Right ventricle myocardium inferior (tissue), 1 donor: ENCODE measurements around the gene RPS6KC1. TPM values are rescaled to one million over a fixed set of nuclear protein-coding genes. Genes with fewer than 3 reads are reported as not detected.
"Not testable (repeated sequence)": the region's sequence is repeated elsewhere in the genome, so short reads cannot be mapped to it uniquely, and the experiment has no call there.

Experiments
- ATAC-seq: fragments of 200-7000 bp; cut with Tn5 transposase; one replicate; pipeline ENCODE4 v1.9.1; 2020; ENCODE audit warnings: mild to moderate bottlenecking, moderate library complexity
- DNase-seq: peaks from one replicate; pipeline ENCODE4 v3.0.0; 2021; ENCODE audit errors: missing footprints
- intact Hi-C: fragments of 100-400 bp; cut with DNase I; formaldehyde crosslinking; loops from one replicate; pipeline ENCODE4 v1.11.0; 2022
- total RNA-seq: library from RNA; stranded (reverse); fragmentation: NEBNext Ultra II Directional; extraction: Animal tissue kit (Norgen Biotek cat#: 25700); gene quantifications from one replicate; pipeline ENCODE4 v1.2.1, GENCODE V29; 2021
- donor health status: DM: no; HTN: yes; CAD: no; lungs with severe emphysema.

Gene RPS6KC1
- total RNA-seq, 1 donor from 2014 or later: 10.8 TPM

DNA sequence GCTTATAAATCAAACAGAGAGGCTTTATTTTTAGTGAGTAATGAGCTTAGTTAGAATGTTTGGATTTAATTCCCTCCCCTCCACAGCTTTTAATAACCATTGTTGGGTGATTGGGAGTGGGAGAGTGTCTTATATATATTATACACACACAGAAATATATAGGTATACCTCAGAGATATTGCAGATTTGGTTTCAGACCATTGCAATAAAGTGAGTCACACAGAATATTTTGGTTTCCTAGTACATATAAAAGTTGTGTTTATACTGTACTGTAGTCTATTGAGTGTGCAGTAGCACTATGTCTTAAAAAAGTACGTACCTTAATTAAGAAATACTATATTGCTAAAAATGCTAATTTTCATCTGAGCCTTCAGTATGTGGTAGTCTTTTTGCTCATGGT is 44.4 kb downstream of the RPS6KC1 start:
- DNase-seq (no peak), ATAC-seq (no peak)
- intact Hi-C loops: no loop called here

DNA sequence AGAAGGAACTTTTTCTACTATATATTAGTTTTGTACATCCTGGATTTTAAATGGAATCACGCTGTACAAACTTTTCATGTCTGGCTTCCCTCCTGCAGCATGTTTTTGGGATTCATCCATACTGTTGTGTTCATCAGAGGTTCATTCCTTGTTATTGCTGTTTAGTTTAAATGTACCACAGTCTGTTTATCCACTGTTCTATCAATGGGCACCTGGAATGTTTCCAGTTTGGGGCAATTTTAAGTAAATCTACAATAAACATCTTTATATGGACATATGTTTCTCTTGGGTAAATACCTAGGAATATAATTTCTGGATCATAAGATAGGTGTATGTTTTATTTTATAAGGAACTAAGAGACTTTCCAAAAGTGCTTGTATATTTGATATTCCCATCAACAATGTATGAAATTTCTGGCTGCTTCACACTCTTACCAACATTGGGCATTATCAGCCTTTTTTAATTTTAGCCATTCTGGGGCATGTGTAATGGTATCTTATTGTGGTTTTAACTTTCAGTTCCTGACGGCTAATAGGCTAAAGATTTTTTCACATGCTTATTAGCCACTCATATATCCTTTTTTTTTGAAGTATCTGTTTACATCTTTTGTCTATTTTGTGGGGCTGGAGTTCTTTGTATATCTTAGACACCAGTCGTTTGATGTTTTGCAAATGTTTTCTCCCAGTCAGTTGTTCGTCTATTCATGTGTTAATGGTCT is 48.8 kb downstream of the RPS6KC1 start:
- no peak for ATAC-seq
- no peak for DNase-seq
- intact Hi-C loops: no loop called here

- ATAC-seq, intact Hi-C loops, DNase-seq: not testable (repeated sequence)
Measured at GRCh38 chr1:213100565-213100964, 49.5 kb downstream of the RPS6KC1 start.

GRCh38 chr1:213103377-213104306 is 52.6 kb downstream of the RPS6KC1 start:
- ATAC-seq (no peak), DNase-seq (no peak)
- intact Hi-C loops: no loop called here

DNA sequence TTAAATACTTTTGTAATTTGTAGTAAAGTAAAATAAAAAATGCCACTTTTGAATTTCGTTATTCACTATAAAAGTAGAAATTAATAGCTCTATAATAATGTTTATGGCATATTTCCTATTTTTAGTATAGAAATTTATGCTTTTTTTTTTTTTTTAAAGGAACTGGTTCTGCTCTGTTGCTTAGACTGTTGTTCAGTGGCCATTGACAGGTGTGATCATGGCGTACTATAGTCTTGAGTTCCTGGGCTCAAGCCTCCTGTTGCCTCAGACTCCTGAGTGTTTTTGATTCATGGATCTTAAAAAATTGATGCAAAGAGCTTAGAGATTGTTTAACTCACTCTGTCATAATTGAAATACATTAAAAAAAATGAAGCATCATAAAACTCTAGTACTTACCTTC is 53.6 kb downstream of the RPS6KC1 start:
- no peak for ATAC-seq
- intact Hi-C loops: no loop called here

DNA sequence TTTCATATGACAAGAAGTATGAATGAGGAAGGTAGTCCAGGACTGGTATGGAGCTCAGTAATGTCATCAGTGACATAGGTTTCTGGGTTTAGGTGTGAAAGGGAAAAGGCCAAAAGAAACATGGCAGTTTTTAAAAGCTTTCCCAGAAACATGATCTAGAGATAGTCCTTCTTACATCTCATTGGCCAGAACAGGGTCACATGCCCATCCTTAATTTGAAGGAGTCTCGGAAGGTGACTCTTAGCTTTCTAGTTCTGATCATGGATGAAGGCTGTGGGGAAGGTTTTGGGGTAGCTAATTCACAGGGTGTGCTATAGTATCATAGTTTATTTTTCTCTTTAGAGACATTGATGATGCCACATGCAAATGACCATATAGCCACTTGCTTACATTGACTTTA is 55.3 kb downstream of the RPS6KC1 start:
- no peak for ATAC-seq
- DNase-seq: no peak
- intact Hi-C loops: no loop called here

More for the DNA sequence above, 53.6 kb downstream of the RPS6KC1 start:
- no peak for DNase-seq

- intact Hi-C loops: no loop called here
- ATAC-seq (no peak), DNase-seq (no peak)
Measured at GRCh38 chr1:213107613-213108012, 56.6 kb downstream of the RPS6KC1 start.

- DNase-seq (no peak), ATAC-seq (no peak)
- intact Hi-C loops: no loop called here
Measured at GRCh38 chr1:213110349-213111300, 59.6 kb downstream of the RPS6KC1 start.

- intact Hi-C loops: no loop called here
- ATAC-seq (no peak), DNase-seq (no peak)
Measured at GRCh38 chr1:213111502-213111901, 60.5 kb downstream of the RPS6KC1 start.

- intact Hi-C loops, DNase-seq, ATAC-seq: not testable (repeated sequence)
Measured at GRCh38 chr1:213112723-213113122, 61.7 kb downstream of the RPS6KC1 start.

DNA sequence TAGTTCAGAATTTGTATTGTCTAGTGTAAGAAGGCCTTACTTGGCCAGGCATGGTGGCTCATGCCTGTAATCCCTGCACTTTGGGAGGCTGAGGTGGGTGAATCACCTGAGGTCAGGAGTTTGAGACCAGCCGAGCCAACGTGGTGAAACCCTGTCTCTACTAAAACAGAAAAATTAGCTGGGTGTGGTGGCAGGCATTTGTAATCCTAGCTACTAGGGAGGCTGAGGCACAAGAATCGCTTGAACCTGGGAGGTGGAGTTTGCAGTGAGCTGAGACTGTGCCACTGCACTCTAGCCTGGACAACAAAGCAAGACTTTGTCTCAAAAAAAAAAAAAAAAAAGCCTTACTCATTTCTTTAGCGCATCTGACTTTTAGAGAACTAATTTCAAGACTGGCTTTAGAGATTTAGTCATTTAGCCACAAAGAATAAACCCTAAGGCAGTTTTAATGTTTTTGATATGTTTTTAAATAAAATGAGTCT is 66.7 kb downstream of the RPS6KC1 start:
- intact Hi-C loops: not testable (repeated sequence)

GRCh38 chr1:213119794-213120193 is 68.8 kb downstream of the RPS6KC1 start:
- intact Hi-C loops: loop anchor here (10.0 kb wide), 1 partner anchor 125 kb away; no protein-coding TSS in a partner anchor
- no peak for ATAC-seq
- DNase-seq: no peak

More for the DNA sequence above, 66.7 kb downstream of the RPS6KC1 start:
- DNase-seq, ATAC-seq: not testable (repeated sequence)

DNA sequence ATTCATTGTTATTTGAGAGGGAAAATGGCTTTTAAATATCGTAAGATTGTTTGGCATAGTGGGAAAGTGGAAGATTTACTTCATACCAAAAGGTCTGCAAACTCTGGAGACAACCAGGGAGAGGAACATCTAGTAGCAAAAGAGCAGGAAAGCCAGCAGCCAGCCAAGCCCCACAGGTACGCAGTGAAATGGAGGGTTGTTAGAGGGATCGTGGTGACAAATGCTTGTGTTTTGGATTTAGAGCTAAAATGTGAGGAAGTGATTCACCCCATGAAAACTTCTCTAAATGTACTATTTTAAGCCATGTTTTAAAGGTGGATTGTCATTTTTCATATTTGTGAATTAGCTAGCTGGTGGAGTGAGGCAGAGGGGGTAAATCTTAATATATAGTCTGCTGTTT is 69.3 kb downstream of the RPS6KC1 start:
- intact Hi-C loops: loop anchor here (10.0 kb wide), 1 partner anchor 124 kb away; no protein-coding TSS in a partner anchor
- ATAC-seq (no peak), DNase-seq (no peak)

DNA sequence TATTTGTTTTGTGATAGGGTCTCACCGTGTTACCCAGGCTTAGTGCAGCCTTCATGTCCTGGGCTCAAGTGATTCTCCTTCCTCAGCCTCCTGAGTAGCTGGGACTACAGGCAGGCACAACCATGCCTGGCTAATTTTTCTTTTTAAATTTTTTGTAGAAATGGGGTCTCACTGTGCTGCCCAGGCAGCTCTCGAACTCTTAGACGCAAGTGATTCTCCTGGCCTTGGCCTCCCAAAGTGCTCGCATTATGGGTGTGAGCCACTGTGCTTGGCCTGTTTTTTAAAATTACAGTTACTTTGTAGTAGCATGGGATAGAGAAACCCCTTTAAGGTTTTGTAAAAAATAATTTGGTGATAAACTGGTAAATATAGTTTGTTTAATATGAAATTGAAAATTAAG is 69.9 kb downstream of the RPS6KC1 start:
- DNase-seq: no peak
- intact Hi-C loops: loop anchor here (10.0 kb wide), 1 partner anchor 124 kb away; no protein-coding TSS in a partner anchor
- no peak for ATAC-seq

- no peak for DNase-seq
Measured at GRCh38 chr1:213122514-213122929, 71.5 kb downstream of the RPS6KC1 start.

DNA sequence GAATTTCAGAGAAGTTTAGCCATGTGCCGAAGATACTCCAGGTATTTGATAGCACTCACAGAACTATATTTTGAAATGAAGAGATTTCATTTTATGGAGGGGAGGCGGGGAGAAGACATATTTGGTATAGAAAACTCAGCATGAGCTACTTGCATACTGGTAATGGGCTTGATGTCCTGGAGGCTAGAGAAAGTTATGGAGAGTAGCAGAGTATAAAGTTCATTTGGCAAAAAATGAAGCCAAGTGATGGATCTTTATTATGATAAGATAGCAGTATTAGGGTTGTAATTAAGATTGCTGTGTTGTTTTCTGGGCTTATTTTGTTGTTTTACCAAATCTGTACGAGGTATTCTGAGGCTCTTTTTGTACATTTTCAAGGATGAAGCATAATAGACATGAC is 72.0 kb downstream of the RPS6KC1 start:
- no peak for ATAC-seq
- intact Hi-C loops: loop anchor here (10.0 kb wide), 1 partner anchor 122 kb away; no protein-coding TSS in a partner anchor
- no peak for DNase-seq

More at GRCh38 chr1:213122514-213122929, 71.5 kb downstream of the RPS6KC1 start:
- intact Hi-C loops: loop anchor here (10.0 kb wide), 1 partner anchor 122 kb away; no protein-coding TSS in a partner anchor
- no peak for ATAC-seq

- intact Hi-C loops: loop anchor here (10.0 kb wide), 1 partner anchor 121 kb away; no protein-coding TSS in a partner anchor
- ATAC-seq (no peak), DNase-seq (no peak)
Measured at GRCh38 chr1:213123536-213123935, 72.5 kb downstream of the RPS6KC1 start.

- DNase-seq: no peak
- intact Hi-C loops: loop anchor here (10.0 kb wide), 1 partner anchor 120 kb away; no protein-coding TSS in a partner anchor
- no peak for ATAC-seq
Measured at GRCh38 chr1:213124590-213124989, 73.5 kb downstream of the RPS6KC1 start.
